ENCODE results near the gene DAPK3.
A peak's percentile ranks its signal among the peaks of the same experiment; 100 is the strongest.

Gene DAPK3

GRCh38 chr19:3990815-3991117 is 19.9 kb upstream of the DAPK3 start:
- H3K4me3 ChIP-seq (ENCODE audit: low read length) = no peak overlapping the region
- no peak for DNase-seq (ENCODE audit: low read depth)
- TF ChIP-seq CTCF (conservative IDR thresholded peaks at IDR 0.05; ENCODE audit: low read depth, low read length) = no peak

- peak; percentile 88 for TF ChIP-seq CTCF (conservative IDR thresholded peaks at IDR 0.05; ENCODE audit: low read depth, low read length)
These were observed 16.9 kb upstream of the DAPK3 start for GRCh38 chr19:3987619-3988371.

GRCh38 chr19:3986260-3987041 is 15.6 kb upstream of the DAPK3 start:
- no peak for DNase-seq (ENCODE audit: low read depth)
- TF ChIP-seq CTCF (conservative IDR thresholded peaks at IDR 0.05; ENCODE audit: low read depth, low read length) = peak; percentile 63
- H3K4me3 ChIP-seq (ENCODE audit: low read length) = peak overlapping the region; percentile 100

More at GRCh38 chr19:3987619-3988371, 16.9 kb upstream of the DAPK3 start:
- DNase-seq (ENCODE audit: low read depth) = no peak
- H3K4me3 ChIP-seq (ENCODE audit: low read length) = peak overlapping the region; percentile 21

- DNase-seq (ENCODE audit: low read depth) = no peak
- TF ChIP-seq CTCF (conservative IDR thresholded peaks at IDR 0.05; ENCODE audit: low read depth, low read length) = no peak
- H3K4me3 ChIP-seq (ENCODE audit: low read length) = peak overlapping the region; percentile 100
These were observed 14.9 kb upstream of the DAPK3 start for GRCh38 chr19:3985643-3986259.

GRCh38 chr19:3984908-3985642 is 14.2 kb upstream of the DAPK3 start, which contains the start of gene EEF2:
EEF2 (minus strand) TSS chr19:3985463; CDS start chr19:3985380, 83 bp downstream.
- TF ChIP-seq CTCF (conservative IDR thresholded peaks at IDR 0.05; ENCODE audit: low read depth, low read length) = no peak
- peak within 1 kb of the TSS; percentile 100 for H3K4me3 ChIP-seq (ENCODE audit: low read length)
- no peak for DNase-seq (ENCODE audit: low read depth)

GRCh38 chr19:3984584-3984907 is 13.6 kb upstream of the DAPK3 start:
- H3K4me3 ChIP-seq (ENCODE audit: low read length) = peak overlapping the region; percentile 100
- DNase-seq (ENCODE audit: low read depth) = no peak
- TF ChIP-seq CTCF (conservative IDR thresholded peaks at IDR 0.05; ENCODE audit: low read depth, low read length) = no peak
